GM21576 (cell line): ENCODE data around the gene FKRP.
"Not testable (repeated sequence)": the region's sequence is repeated elsewhere in the genome, so short reads cannot be mapped to it uniquely, and the experiment has no call there.

ENCODE experiments used
- ATAC-seq: cut with Tn5 transposase; IDR thresholded peaks from one replicate; pipeline ENCODE4 v1.9.1; 2021; ENCODE audit warnings: mild to moderate bottlenecking, moderate library complexity; ENCODE audit not compliant: unreplicated experiment

FKRP gene

GRCh38 chr19:46785054-46785979 is 39.5 kb downstream of the FKRP start:
- no peak for ATAC-seq

- no peak for ATAC-seq
Measured at GRCh38 chr19:46785980-46786235, 40.1 kb downstream of the FKRP start.

- no peak for ATAC-seq
Measured at GRCh38 chr19:46786236-46787039, 40.6 kb downstream of the FKRP start.

GRCh38 chr19:46787040-46787330 is 41.1 kb downstream of the FKRP start:
- no peak for ATAC-seq

GRCh38 chr19:46787331-46788261 is 41.7 kb downstream of the FKRP start:
- ATAC-seq: no peak

GRCh38 chr19:46788262-46788967 is 42.6 kb downstream of the FKRP start, which contains the start of gene SLC1A5:
SLC1A5 (minus strand) TSS chr19:46788594; CDS start chr19:46787965, 629 bp downstream.
- ATAC-seq: peak; percentile 49

GRCh38 chr19:46788968-46789338 is 43.1 kb downstream of the FKRP start:
- ATAC-seq: no peak

- ATAC-seq: no peak
Measured at GRCh38 chr19:46789371-46789770, 43.5 kb downstream of the FKRP start.

GRCh38 chr19:46791944-46792343 is 46.1 kb downstream of the FKRP start:
- no peak for ATAC-seq

GRCh38 chr19:46797881-46798280 is 52.0 kb downstream of the FKRP start:
- no peak for ATAC-seq

GRCh38 chr19:46798713-46799112 is 52.9 kb downstream of the FKRP start:
- no peak for ATAC-seq

GRCh38 chr19:46802152-46802551 is 56.3 kb downstream of the FKRP start:
- ATAC-seq: no peak

GRCh38 chr19:46803555-46803954 is 57.7 kb downstream of the FKRP start:
- ATAC-seq: no peak

- ATAC-seq: not testable (repeated sequence)
Measured at GRCh38 chr19:46804432-46804831, 58.6 kb downstream of the FKRP start.

- ATAC-seq: no peak
Measured at GRCh38 chr19:46806656-46807055, 60.8 kb downstream of the FKRP start.
